Measurements from ENCODE around the gene NAMPT. TPM values are rescaled to one million over a fixed set of nuclear protein-coding genes. Genes with fewer than 3 reads are reported as not detected.
A peak's percentile ranks its signal among the peaks of the same experiment; 100 is the strongest.

Gene NAMPT
- total and polyA plus RNA-seq, 9 of the 15 experiments (the other 6 are each of a cell fraction or from before 2014, with no cell fraction given) = 41.1 to 160 (median 106) TPM

DNA sequence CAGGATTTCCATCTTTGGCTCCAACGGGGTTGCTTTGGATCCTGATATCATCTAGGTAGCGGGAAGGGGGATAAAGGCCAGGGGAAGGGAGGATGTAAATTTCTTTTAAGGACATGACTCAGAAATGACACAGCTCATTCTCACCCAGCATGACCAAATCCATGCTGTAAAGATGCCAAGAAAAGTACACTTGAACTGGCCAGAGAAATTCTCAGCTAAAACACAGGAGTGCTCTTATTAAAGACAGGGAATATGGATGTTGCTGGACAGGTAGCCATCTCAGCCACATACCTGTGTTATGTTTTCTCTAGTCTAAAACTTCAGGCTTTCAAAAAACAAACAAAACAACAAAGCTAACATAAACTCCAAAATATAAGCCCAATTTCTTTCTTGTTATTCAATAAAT, 68.3 kb downstream of the NAMPT start (continued):
- TF ChIP-seq PHTF2 (CRISPR knock-in tag; IDR thresholded peaks at IDR 0.05) (no peak), TAF15 (IDR thresholded peaks at IDR 0.05; ENCODE audit: low read depth, low read length) (no peak), NBN (IDR thresholded peaks at IDR 0.05; ENCODE audit: low read depth) (peak; percentile 45), POU5F1 (IDR thresholded peaks at IDR 0.05; ENCODE audit: borderline replicate concordance, low read depth, low read length, partially characterized antibody) (no peak), TRIM24 (IDR thresholded peaks at IDR 0.05) (peak; percentile 61 to 85; a peak in 3 of 4 replicates), TEAD2 (tag; IDR thresholded peaks at IDR 0.05) (no peak), ETV1 (tag; conservative IDR thresholded peaks at IDR 0.05; ENCODE audit: low read depth) (peak; percentile 86), MTA2 (IDR thresholded peaks at IDR 0.05; ENCODE audit: low read depth) (0 out of 2 replicates have a peak, but pooled peaks have one; percentile 5), SPI1 (IDR thresholded peaks at IDR 0.05; ENCODE audit: borderline replicate concordance, low read depth, low read length) (peak; percentile 19; the same call in 1 of the 2 replicates), XRCC3 (IDR thresholded peaks at IDR 0.05) (no peak), ADNP (tag; IDR thresholded peaks at IDR 0.05) (no peak), SIN3B (IDR thresholded peaks at IDR 0.05; ENCODE audit: low read depth) (no peak)
- TF ChIP-seq, protein P1, sequence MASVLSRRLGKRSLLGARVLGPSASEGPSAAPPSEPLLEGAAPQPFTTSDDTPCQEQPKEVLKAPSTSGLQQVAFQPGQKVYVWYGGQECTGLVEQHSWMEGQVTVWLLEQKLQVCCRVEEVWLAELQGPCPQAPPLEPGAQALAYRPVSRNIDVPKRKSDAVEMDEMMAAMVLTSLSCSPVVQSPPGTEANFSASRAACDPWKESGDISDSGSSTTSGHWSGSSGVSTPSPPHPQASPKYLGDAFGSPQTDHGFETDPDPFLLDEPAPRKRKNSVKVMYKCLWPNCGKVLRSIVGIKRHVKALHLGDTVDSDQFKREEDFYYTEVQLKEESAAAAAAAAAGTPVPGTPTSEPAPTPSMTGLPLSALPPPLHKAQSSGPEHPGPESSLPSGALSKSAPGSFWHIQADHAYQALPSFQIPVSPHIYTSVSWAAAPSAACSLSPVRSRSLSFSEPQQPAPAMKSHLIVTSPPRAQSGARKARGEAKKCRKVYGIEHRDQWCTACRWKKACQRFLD (CRISPR knock-in tag; IDR thresholded peaks at IDR 0.05) = peak; percentile 22; the same call in 1 of the 2 replicates
- TF ChIP-seq, protein P2, sequence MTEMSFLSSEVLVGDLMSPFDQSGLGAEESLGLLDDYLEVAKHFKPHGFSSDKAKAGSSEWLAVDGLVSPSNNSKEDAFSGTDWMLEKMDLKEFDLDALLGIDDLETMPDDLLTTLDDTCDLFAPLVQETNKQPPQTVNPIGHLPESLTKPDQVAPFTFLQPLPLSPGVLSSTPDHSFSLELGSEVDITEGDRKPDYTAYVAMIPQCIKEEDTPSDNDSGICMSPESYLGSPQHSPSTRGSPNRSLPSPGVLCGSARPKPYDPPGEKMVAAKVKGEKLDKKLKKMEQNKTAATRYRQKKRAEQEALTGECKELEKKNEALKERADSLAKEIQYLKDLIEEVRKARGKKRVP (CRISPR knock-in tag; IDR thresholded peaks at IDR 0.05) = peak; percentile 64
- TF ChIP-seq, protein P3, sequence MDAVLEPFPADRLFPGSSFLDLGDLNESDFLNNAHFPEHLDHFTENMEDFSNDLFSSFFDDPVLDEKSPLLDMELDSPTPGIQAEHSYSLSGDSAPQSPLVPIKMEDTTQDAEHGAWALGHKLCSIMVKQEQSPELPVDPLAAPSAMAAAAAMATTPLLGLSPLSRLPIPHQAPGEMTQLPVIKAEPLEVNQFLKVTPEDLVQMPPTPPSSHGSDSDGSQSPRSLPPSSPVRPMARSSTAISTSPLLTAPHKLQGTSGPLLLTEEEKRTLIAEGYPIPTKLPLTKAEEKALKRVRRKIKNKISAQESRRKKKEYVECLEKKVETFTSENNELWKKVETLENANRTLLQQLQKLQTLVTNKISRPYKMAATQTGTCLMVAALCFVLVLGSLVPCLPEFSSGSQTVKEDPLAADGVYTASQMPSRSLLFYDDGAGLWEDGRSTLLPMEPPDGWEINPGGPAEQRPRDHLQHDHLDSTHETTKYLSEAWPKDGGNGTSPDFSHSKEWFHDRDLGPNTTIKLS (IDR thresholded peaks at IDR 0.05; ENCODE audit: borderline replicate concordance, low read depth) = 0 out of 2 replicates have a peak, but pooled peaks have one; percentile 37
- TF ChIP-seq, protein P4, sequence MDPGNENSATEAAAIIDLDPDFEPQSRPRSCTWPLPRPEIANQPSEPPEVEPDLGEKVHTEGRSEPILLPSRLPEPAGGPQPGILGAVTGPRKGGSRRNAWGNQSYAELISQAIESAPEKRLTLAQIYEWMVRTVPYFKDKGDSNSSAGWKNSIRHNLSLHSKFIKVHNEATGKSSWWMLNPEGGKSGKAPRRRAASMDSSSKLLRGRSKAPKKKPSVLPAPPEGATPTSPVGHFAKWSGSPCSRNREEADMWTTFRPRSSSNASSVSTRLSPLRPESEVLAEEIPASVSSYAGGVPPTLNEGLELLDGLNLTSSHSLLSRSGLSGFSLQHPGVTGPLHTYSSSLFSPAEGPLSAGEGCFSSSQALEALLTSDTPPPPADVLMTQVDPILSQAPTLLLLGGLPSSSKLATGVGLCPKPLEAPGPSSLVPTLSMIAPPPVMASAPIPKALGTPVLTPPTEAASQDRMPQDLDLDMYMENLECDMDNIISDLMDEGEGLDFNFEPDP (CRISPR knock-in tag; IDR thresholded peaks at IDR 0.05) = no peak
- TF ChIP-seq, protein P5, sequence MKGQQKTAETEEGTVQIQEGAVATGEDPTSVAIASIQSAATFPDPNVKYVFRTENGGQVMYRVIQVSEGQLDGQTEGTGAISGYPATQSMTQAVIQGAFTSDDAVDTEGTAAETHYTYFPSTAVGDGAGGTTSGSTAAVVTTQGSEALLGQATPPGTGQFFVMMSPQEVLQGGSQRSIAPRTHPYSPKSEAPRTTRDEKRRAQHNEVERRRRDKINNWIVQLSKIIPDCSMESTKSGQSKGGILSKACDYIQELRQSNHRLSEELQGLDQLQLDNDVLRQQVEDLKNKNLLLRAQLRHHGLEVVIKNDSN (CRISPR knock-in tag; IDR thresholded peaks at IDR 0.05) = no peak
- TF ChIP-seq, protein P6, sequence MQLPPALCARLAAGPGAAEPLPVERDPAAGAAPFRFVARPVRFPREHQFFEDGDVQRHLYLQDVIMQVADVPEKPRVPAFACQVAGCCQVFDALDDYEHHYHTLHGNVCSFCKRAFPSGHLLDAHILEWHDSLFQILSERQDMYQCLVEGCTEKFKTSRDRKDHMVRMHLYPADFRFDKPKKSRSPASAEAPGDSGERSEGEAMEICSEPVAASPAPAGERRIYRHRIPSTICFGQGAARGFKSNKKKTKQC (CRISPR knock-in tag; IDR thresholded peaks at IDR 0.05) = no peak
- TF ChIP-seq, protein P7, sequence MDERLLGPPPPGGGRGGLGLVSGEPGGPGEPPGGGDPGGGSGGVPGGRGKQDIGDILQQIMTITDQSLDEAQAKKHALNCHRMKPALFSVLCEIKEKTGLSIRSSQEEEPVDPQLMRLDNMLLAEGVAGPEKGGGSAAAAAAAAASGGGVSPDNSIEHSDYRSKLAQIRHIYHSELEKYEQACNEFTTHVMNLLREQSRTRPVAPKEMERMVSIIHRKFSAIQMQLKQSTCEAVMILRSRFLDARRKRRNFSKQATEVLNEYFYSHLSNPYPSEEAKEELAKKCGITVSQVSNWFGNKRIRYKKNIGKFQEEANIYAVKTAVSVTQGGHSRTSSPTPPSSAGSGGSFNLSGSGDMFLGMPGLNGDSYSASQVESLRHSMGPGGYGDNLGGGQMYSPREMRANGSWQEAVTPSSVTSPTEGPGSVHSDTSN (CRISPR knock-in tag; IDR thresholded peaks at IDR 0.05; ENCODE audit: low read depth) = no peak
- TF ChIP-seq, protein P7 (tag; conservative IDR thresholded peaks at IDR 0.05; ENCODE audit: low read depth) = peak; percentile 83

Measured in K562 (cell line).